GM21381 (cell line): ENCODE data around the gene COL8A1.
A peak's percentile ranks its signal among the peaks of the same experiment; 100 is the strongest.
"Not testable (repeated sequence)": the region's sequence is repeated elsewhere in the genome, so short reads cannot be mapped to it uniquely, and the experiment has no call there.

ENCODE experiments used
- ATAC-seq: cut with Tn5 transposase; IDR thresholded peaks from one replicate; pipeline ENCODE4 v1.9.1; 2021; ENCODE audit warnings: mild to moderate bottlenecking, moderate library complexity; ENCODE audit not compliant: unreplicated experiment

The COL8A1 gene

DNA sequence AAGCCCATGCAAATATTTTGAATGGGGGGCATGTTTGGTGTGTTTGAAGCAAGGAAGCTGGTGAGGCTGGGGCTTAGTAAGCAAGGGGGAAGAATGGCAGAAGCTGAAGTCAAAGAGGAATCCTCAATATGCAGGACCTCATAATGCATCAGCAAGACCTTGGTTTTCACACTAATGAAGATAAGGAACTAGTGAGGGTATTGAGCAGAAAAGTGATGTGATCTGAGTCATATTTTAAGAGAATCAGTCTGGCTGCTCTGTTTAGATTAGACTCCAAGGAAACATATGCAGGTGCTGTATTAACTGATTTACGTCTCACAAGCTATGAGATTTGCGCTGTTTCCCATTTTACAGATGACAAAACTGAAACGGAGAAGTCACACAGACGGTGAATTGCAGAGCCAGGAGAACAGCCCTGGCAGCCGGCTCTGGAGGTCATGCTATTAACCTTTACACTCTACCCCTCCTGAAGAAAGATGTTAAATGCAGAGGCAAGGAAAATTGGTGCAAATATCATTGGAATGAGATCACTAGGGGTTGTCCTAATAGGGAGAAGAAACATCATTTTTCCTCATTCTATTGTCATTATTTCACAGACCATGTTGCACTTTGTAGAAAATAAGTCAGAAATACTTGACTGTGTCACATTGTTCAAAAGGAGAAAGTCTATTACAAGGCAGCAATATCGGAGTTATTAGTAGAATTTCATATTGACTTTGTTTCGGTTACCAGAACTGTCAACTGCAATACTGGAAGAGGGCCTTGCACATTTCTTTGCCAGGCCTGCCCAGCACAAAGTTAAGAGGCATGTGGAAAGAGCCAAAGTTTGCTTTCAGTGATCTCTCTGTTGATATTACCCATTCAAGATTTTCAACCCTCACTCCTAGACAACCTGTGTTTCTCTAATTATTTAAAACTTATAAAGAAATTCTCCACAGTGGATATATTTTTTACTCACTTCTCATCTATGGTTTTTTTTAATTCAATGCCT, 64.9 kb downstream of the COL8A1 start:
- ATAC-seq = no peak

DNA sequence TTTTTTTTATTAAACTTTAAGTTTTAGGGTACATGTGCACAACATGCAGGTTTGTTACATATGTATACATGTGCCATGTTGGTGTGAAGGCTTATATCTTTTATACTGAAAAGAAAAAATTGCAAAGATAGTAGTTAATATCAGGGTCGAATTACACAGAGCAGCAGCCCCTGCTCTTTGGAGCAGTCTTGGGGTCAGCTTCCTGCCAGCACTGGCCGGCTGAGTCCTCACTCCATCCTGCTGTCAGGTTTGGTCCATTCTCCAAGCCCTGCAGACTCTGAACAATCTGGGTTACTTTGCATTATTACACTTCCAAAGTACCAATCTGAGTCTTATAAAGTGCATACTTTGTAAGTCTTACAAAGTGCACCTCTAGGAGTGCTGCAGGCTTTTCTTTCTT, 66.0 kb downstream of the COL8A1 start:
- no peak for ATAC-seq

DNA sequence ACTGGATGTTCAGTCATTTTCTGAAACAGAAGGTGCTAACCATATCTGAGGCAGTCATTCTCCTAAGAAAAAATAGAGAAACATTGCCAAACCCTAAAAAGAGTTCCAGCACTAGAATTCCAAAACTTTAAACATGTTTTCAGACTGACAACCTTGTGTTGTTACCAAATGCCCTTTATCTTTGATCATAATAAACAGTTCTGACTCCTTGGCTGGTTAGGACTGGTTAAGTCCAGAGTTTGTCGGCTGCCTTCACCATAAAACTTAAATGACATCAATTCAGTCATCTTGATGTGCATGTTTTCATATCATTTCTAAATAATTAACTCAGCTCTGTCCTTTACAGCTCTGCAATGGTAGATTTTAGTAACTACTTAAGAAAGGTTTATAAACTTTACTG, 68.0 kb downstream of the COL8A1 start:
- no peak for ATAC-seq

DNA sequence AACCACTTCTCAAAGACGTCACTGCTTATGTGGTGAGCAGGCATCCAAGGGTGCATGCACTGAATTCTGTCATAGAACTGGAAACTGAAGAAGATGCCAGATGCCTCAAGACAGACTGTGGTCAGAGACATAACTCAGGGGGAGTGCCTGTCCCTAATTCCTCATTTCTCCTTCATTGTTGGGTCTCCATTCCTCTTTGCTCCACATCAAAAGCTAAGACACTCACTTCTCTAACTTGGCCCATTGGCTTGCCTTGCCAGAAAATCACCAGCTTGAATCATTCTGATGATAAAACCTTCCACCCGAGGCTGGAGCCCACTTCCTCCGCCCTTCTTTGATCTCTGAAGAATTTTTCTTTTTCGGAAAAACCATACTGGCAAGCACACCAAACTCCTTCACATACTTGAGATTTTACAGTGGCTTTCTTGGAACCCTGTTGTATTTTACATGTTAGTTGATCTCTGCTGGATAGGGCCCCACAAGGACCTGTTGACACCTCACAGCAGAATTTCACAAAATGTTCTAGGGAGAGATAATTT, 69.9 kb downstream of the COL8A1 start:
- no peak for ATAC-seq

DNA sequence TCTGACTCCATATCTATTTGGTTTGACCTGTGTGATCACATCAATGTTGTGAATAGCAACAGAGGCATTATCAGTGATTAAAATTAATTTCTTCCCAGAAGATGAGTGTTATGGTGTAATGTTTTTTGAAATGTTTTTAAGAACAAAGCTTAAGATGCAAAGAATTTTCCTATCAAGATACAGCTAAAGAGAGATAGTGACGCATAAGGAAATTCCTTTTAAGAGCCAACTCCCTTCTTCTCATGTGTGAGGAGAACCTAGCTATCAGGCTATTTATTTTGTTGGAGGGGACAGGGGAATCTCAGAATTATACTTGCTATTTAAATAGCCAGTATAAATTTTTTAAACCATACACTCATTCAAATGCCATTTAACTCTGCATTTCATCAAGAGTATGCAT, 71.3 kb downstream of the COL8A1 start:
- ATAC-seq = no peak

DNA sequence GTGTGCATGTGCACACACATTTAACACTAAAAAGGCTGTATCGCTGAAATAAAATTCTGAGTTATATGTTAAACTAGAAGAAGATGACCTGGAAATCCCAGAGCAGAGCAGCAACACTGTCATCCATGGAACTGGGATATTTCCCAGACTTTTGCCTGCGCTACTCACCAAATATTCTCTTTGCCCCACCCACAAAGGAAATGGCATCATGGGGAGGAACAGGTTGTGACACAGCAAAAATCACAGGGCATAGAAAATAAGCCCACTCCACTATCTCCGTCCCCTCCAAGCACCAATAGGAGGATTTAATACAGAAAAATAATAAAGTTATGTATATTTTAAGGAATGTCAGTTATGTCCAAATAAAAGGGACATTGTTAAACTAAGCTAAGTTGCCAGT, 71.7 kb downstream of the COL8A1 start:
- ATAC-seq = no peak

DNA sequence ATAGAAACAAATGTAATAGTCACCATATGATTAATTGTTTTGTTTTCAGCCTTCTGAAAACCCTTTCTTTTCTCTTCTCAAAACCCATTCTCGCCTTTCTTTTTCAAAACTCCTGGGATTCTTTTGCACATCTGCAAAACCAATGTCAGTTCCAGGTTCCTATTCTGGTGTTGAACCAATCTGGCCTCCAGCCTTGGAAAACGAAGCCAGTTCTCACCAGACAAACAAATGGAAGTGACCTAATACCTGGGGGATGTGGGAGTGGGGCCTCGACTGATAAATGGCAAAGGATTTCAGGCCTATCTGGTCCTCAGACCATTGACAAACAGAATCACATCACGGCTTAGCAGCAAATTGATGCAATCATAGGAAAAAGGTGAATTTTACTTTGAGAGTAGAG, 73.0 kb downstream of the COL8A1 start:
- ATAC-seq = no peak

DNA sequence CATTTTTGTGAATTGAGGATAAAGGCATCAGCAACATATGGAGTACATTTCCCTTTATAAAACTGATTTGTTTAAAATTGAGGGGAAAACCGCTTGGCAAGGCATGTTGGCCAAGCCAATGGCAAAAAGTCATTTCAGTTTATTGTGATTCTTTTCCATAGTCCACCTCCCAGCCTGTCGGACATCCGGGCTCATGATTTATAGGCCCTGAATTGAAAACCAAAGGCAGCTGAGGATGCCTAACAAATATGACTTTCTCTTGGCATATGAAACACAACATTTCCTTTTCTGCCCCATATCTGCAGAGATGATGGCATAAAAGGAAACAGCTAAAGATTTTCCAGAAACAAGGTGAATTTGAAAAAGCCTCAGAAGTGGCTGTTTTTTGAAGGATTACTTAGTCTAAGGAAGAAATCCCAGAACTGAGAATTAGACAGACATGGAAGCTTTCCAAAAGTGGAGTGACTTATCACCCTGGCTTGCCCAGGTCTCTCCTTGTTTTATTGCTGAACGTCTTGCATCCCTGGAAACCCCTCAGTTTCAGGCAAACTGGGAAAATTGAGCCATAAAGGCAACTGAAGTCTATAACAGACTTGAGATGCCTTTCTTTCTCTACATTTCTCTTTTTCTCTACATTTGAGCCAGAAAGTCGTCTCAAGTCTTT, 74.0 kb downstream of the COL8A1 start:
- ATAC-seq = no peak

DNA sequence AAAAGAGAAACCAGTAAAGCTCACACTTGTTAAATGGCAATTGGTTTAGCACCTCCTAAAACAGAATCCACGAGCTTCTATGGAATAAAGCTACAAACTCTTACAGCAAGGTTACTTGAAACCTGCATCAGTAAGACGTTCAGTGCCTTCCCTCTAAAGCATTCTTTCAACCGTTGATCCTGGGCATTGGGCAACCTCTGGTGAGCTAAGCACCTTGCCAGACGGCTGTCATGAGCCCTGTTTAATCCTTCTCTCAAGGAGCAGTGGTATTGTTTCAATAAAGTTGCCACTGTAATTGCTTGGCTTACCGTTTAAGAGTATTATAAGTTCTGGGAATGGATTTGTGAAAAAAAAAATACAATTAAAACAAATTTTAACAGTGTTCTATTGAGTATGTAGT, 75.0 kb downstream of the COL8A1 start:
- ATAC-seq = no peak

DNA sequence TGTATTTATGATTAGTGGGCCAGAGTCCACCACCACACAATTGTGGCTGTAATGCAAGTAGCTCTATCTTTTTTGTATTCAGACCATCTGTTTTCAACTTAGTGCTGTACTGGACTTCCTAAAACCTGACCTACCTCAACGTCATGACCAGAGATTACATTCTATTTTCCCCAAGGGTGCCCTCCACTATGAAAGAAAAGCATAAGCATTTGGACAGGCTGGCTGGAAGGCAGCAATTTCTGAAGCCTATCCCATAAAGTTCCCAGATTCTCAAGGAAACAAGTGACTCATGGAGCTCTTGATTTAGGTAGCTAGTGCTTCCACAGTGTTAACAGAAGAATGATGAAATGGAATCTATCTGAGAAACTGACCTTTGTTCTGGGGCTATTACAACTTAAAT, 75.8 kb downstream of the COL8A1 start:
- ATAC-seq = no peak

DNA sequence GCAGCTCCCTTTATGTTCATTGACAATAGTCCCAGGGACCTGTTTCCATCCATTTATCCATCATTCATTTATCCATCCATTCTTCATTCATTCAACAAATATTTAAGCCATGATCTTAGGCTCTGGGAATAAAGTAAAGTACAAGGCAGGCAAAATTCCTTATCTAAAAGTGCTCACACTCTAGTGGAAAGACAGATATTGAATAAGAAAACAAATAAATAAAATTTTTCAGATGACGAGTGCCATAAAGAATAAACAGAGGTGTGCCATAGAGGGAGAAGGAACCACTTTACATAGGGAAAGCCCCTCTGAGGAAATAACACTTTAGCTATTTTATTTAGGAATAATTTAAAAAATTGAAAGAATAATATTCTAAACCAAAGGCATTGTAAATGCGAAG, 76.2 kb downstream of the COL8A1 start:
- ATAC-seq = no peak

DNA sequence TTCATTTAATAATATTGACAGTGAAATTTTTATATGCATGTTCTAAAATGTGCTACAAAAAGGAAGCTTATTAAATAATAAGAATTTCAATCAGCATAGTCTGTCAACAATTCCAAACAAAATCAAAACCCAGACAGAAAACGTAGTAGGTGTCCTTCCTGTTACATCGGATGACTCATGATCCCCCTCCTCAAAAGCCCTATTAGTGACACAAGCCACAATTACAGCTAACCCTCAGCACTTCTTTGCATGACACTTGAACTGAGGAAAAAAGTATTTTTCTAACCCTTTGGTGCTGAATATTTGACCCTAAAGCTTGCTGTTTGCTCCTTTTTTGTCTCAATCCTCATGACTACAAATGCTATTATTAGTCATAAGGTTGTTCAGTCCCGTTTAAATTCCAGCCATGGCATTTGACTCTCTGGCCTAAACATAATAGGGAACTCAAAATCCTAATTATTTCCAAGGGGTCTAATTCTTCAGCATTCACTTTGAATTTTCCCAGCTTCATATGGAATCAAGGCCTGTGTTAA, 78.1 kb downstream of the COL8A1 start:
- ATAC-seq = no peak

DNA sequence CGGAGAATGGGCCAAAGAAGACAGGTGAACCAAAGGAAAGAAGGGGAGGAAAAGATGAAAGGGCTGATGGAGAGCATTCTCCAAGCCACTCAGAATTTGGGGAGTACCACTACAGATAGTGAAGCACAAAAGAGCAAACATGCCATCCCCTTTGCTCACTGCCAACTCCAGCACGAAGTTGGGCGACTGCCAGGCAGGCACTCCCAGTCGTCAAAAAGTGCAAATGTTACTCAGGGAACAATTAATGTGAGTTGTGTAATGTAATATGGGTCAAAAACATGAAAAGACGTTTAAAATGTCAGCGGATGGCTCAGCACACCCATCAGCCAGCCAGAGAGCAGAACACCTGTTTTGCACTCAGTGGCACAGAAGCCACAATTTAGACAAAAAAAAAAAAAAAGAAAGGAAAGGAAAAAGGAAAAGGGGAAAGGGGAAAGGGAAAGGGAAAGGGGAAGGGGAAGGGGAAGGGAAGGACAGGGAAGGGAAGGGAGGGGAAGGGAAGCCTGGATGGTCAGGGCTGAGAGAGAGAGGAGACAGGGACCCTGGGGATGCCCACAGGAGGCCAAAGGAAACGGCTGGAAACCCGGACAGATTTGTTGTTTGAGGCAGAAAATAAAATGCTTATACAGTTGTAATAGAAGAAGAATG, 82.7 kb downstream of the COL8A1 start:
- no peak for ATAC-seq

DNA sequence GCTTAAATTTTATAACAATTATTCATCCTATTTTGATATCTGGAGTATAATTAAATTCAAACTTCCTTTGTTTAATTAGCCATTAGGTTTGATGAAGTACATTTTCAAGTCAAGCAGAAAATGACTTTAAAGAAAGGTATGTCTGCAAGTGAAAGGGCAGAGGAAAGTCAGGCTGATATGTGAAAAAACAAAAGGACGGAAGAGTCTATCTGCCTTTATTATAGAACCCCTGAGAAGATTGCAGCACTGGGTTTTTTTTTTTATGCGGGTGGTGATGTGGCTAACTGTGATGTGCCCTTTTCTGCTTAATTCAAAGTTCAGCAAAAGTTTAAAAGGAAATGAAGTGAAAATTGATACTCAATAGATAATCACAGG, 83.2 kb downstream of the COL8A1 start:
- ATAC-seq = no peak

DNA sequence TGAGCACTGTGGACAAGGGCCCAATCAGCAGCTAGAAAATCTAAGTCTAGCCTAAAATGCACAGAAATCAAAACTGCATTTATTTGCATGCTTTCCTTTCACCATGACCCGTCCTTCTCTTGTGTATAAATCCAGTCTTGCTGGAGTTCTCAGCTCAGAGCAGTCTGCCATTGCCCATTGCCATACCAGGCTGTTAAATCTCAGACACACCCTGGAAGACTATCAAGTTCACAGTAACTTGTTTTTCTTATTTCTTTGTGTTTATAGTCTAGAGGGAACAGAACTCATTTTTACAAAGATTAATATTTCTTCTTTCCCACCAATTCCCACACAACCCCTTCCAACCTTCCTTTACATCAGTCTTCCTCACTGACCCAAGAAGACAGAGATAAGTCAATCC, 85.9 kb downstream of the COL8A1 start:
- ATAC-seq = no peak

DNA sequence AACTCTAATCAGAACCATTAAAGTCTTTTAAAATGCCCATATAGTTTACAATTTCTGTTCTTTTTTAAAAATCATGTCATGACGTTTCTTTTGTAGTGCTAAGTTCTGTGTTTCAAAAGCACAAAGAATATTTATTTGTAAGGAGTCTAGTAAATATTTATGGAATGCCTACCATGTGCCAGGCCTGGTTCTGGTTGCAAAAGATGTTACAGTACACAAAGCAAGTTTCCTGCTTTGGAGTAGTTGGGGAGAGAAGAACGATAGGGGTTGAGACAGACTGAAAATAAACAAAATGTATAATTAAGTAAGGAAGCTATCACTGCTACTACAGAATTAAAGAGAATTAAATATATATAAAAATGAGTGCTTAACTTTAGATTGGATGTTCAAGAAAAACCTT, 92.5 kb downstream of the COL8A1 start:
- ATAC-seq = no peak

DNA sequence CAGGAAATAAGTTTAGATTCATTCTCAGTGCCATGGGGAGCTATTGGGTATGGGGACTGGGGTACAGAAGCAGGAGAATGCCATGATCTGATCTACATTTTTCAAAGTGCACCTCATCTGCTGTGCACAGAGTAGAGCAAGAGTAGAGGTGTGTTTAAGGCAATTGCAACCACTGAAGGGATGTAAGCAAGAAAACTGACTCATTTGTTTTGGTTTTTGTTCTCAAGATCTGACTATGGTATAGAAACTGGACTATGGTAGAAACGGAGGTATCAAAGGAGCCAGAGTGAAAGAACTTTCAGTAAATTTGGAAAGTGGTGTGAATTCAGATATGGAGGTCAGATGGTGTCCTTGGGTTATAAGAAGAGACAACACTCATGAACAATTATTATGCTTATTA, 93.1 kb downstream of the COL8A1 start:
- ATAC-seq = peak; percentile 52

DNA sequence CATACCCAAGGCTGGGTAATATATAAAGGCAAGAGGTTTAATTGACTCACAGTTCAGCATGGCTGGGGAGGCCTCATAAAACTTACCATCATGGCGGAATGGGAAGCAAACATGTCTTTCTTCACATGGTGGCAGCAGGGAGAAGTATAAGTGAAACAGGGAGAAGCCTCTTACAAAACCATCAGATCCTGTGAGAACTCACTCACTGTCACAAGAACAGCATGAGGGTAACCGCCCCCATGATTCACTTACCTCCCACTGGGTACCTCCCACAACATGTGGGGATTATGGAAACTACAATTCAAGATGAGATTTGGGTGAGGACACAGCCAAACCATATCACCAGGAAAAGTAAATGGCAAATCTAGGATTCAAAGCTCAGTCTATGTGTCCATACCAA, 102.0 kb downstream of the COL8A1 start:
- ATAC-seq = not testable (repeated sequence)

DNA sequence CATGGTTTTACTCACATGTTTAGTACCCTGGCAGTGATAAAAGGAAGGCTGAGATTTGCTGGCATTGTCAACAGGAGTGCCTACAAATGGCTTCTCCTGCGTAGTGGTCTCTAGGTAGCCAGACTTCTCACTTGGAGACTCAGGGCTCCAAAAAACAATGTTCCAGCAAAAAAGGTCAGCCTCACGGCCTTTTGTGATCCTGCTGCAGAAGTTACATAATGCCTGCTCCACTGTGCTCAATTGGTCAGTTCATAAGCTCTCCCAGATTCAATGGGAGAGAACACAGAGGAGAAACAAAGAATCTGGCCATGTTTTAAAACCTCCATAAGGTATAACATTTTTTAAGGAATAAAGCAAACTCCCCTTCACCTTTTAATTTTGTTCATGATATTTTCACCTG, 103.2 kb downstream of the COL8A1 start:
- no peak for ATAC-seq

DNA sequence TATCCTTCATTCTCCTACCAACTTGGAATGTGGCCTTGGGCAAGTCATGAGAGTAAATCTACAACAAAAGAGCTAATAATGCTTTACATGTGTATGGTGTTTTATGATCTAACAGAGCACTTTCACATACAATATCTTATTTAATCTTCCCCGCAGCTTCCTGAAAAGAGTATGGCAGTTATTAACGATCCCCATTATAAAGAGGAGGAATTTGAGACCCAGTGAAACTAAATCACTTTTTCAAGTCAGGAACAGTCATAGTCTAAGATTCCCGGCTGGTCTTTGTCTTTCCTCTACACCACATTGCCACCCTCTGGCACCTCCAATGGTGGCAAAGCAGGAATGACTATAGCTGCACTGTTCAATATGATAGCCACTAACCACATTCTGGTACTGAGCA, 109.5 kb downstream of the COL8A1 start:
- no peak for ATAC-seq

DNA sequence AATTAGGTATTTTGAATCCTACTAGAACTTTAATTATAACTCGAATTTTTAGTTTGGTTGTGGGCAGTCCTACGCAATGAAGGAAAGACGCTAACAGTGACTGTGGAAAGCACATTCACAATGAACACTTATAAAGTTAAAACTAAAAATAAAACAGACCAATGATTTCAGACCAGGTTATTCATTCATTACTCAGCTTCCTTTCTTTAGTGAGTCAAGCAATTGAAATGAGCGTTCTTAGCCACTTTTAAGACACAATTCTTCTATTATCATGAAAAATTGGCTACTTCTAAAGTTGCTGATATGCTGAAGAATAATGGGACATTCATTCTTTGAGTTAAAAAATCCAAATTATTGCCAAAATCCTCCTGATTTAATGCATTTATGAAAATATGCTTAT, 113.3 kb downstream of the COL8A1 start:
- no peak for ATAC-seq
